CD4-positive, alpha-beta T cell treated with Interleukin-17A for 1 hour (primary cell): ENCODE measurements around the gene PPP2R2D.
"Not testable (repeated sequence)": the region's sequence is repeated elsewhere in the genome, so short reads cannot be mapped to it uniquely, and the experiment has no call there.

Experiments used
- DNase-seq: peaks from one replicate; pipeline ENCODE4 v3.0.0-alpha.2; 2020

Gene PPP2R2D

DNA sequence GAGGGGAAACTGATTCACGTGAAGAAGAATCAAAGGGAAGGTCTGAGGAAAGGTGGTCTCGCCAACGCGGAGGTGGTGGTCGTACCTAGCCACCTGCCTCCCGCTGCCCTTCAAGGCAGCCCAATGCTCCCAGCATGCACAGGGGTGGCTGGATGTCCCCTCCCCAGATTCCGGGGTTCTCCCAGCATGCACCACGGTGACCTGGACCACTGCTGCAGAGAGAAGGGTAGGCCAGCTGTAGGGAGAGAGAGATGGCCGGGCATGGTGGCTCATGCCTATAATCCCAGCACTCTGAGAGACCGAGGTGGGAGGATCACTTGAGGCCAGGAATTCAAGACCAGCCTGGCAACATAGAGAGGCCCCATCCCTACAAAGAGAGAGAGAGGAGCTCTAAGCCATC is 32.4 kb upstream of the PPP2R2D start:
- no peak for DNase-seq

DNA sequence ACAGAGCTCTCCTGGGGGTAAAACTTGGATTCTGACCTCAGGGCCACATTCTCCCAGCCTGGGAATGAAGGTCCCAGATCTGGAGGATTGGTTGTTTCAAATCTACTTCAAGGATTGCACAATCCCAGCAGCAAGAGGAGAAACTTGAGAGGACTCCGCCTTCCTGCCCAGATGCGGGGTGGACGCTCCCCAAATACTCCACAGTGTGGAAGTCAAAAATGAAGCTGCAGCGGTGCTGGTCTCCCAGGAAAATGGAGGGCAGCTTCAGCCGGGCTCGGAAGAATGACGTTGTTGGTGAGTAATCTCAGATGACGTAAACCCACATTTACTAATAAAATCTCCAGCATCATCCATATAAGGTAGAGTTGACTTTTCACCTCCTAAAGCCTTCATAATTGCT is 31.5 kb upstream of the PPP2R2D start:
- DNase-seq: no peak

DNA sequence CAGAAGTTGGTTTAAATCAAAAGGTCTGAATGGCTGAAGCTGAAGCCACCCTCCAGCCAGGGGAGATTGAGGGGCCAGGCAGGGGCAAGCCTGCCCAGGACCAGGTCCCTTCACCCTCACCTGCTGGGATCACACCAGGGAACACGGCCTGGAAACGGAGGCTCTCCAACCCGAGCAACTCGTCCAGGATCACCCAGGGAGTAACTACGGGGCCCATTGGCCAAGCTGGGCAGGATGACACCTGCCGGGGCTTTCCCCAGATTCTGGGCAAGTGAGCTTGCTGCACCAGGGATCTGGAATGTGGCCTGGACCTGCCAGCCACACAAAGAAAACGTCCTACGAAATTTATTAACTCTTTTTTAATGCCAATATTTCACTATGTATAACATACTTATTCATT is 30.4 kb upstream of the PPP2R2D start:
- no peak for DNase-seq

DNA sequence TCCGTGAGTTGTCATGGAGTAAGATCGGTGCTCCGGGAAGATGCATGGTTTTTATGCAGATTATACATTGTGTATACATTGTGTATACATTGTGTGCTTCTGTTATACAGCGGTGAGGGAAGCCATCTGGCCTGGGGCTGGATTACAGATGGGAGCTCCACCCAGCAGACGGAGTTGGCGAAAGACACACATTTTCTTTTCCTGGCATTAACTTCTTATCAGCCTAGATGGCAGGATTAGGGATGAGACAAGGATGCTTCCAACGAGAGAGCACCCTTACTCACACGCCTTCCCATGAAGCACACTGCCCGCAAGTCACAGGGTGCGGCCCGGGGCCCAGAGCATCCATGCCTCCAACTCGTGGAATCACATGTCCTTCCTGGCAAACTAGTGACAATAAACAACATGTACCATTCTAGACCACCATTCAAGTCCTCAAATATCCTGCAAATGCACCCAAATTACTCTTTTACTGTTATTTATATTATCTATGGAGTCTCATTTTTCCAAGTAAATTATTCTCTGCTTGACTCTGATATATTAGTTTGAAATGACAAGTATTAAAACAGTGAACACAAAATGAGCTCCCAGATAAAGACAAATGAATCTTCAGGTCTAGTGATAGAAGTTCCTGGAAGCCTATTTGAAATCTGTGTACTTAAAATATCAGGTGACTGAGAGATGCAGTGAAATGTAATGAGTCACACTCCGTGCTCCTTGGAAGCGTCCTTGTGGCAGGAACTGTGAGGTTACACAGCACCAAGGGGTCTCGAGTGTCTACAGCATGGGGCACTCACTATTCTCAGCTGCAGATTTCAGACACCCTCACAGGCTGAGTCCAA is 29.8 kb upstream of the PPP2R2D start:
- no peak for DNase-seq

DNA sequence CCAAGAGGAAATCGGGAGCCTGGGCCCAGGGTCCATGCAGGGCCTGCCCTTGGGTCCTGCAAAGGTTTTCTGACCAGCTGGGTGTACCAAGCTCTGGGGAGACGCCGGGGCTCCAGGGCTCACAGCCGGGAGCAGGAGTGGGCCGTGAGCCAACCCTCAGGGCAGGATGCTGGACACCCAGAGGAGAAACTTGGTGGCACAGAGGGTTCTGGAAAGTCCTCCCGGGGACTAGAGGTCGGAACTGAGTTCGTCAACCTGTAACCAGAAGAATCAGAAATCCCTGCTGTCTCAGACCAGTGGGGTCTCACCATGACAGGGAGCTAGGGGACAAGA is 29.2 kb upstream of the PPP2R2D start:
- no peak for DNase-seq

DNA sequence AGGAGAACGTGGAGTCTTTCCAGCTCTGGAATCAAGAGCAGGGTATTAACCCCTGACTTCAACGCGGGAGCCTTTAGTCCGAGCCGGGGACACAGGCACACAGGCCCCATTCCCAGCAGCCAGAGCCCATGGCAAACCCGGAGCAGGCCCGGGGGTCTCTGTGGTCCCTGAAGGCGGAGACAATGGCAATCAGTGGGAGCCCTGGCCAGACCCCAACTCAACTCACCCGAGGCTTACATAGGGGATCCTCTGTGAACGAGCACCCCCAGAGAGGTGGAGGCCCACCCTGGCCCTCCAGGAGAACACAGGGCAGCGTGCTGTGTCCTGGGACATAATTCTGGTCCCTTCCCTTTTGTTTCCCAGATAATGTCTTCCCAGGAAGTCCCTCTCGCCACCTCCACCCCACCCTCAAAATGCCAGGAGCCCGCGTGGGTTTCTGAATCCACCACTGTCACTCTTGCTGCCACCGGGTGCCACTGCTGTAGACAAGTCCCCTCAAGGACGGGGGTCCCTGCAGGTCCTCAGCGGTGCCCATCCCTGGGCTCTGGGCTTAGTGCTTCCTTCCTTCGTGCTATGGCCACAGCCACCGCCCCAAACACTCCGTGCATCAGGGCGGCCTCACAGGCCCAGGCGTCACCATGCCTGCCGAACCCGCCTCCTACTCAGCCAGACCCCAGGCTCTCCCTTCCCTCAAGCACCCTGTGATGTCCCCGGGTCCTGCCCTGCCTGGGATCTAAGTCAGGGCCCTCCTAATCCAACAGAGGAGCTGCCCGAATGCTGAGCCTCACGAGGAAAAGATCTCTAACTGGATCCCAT is 28.6 kb upstream of the PPP2R2D start:
- DNase-seq: no peak

DNA sequence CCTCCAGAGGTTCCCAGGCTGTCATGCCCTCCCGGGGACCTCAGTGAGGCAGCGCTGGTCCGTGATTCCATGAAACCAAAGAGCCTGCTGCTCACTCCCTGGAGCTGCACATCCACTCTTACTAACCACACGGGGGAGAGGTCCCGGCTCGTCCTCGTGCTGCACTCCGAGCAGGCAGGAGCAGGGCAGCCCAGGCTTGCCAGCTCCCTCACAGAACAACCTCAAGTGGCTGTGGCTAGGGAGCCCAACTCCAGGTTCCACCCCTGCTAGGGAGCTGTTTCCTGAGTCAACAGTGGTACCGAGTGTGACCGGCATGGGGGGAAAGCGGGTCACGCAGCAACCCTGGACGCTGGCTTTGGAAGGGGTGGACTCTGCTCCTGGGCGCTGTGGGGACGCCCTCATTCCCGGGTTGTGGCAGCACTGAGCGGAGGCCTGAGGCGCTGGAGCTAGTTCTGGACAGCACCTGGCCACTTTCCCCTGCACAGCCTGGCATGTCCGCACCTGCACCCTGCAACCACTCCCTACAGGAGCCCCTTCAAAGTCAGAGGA is 27.9 kb upstream of the PPP2R2D start:
- no peak for DNase-seq

DNA sequence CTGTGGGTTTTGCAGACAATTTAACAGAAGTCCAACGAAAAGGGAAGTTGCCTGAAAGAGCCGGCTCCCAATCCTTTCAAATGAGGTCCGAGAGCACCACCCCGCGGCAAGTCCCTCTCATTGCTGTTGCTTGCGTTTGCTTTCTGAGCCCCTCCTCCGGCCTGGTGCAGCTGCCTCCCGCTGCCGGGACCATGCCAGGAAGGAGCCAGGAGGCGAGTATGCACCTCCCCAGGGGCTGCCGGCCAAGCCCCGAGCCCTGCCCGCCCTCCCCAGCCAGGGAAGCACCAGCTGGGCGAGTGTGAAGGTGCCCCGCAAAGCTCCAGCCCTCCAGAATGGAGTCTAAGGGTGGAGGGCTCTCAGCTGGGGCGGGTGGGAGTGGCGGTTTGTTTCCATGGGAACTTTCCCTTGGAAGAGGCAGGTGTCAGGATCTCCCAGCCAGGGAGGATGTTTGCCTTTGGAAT is 25.8 kb upstream of the PPP2R2D start:
- DNase-seq: peak; percentile 45

DNA sequence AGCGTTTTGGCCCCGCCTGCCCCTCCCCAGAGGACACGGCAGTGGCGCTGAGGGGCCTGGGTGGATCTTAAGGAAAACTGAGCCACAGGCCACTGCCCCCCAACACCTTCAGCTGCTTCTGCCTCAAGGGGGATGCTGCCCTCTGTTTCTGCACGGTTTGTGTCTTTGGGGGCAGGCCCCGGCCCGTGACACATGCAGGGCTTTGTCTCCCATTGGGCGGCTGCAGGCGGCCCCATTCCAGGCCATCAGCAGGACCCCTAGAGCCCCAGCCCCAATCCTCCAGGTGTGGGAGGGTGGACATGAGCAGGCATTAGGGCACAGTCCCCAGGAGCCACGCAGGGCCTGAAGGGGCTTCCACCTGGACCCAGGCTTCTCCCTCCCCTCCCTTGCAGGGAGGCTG is 25.3 kb upstream of the PPP2R2D start:
- DNase-seq: no peak

DNA sequence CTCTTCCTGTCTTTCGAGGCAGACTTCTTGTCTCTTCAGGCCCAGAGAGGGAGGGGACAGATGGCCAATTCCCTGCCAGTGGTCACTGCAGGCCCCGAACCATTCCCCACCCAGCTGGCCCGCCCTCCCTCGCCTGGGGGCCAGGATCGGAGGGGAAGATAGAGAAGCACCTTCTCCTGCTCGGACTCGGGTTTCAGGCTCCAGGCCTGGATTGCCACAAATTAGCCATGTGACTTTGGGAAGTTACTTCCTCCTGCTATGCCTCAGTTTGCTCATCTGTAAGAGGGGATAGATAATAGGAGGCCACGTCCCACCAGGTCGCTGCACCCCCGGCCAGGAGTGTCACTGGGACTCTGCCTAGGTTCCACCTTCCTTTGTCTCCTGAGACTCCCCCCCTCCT is 24.8 kb upstream of the PPP2R2D start:
- no peak for DNase-seq

DNA sequence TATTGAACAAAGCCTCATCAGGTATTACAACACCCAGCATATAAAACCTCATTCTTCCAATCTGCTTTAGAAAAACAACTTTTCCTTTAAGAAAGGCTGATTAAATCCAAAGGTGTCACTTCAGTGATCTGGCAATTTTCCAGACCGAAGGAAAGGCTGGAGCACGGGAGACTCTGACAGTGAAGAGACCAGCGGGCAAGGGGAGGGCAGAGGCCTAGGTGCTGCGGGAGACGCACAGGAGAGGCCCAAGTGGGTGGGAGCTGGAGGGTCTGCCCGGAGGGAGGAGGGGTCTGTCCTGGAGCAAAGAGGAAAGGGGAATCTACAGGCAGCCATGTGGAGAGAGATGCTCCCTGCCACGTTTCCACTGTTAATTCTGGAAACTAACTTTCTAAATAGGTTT is 24.3 kb upstream of the PPP2R2D start:
- no peak for DNase-seq

DNA sequence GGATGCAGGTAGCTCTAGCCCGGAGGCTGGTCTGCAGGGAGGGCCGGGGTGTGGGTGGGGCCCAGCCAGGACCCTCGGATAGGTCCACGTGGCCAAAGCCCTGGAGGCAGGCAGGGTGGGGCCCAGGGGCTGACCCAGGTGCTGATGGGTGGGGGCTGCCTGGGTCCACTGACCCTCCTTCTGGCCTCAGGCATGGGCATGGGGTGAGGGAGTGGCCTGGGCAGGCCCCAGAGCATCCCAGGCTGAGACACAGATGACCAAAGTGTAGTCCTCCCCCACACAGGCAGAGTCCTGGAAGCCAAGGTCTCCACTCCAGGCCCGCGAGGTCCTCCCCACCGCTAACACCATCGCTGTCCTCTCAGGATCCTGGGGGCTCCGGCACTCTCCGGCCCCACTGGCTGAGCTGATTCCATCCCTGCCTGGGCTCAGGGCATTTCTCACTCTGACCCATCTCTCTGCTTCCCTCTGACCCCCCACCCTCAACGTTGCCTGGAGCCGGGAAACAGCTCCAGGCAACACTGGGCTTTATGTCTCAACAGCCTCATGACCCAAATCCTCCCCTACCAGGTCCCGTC is 20.7 kb upstream of the PPP2R2D start:
- DNase-seq: no peak

DNA sequence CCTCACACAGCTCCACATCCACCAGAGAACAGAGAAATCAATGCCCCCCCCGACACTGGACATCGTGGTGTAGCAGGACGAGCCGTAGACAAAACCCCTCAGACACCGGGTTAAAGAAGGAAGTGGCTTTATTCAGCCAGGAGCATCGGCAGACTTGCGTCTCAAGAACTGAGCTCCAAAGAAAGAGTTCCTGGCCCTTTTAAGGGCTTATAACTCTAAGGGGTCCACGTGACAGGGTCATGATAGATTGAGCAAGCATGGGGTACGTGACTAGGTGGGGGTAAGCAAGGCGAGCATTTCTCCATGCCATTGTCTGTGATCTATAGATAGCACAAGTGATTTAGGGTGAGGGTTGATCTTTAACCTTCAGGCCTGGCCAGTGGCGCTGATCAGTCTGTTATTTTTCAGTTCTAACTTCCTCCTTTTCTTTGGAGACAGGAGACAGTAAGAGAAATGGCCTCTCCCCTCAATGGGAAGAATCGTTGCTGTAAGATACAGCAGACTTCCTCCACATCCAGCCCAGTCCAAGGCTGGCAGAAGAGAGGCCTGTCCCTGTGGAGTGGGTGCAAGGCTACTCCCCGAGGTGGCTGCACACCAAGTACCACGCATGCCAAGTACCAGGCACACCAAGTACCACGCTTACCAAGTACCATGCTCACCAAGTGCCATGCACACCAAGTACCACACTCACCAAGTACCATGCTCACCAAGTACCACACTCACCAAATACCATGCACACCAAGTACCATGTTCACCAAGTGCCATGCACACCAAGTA is 19.5 kb upstream of the PPP2R2D start:
- no peak for DNase-seq

DNA sequence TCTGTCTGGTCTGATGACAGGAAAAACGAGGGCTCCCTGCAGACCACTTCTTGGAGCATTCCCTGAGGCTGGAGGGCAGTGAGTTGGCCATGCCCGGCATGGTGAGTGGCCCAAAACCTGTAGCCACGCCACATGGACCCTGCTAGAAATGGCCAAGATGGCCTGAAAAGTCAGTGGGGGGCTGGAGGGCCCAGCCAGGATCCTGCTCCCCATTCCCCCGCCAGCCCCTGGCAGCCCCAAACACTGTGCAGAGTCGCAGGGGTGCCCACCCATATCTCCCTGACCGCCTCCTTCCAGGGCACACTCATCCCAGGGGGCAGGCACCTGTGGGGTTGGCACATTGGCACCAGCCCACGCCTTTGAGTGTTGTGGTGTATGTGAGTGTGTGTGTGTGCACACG is 18.7 kb upstream of the PPP2R2D start:
- DNase-seq: no peak

DNA sequence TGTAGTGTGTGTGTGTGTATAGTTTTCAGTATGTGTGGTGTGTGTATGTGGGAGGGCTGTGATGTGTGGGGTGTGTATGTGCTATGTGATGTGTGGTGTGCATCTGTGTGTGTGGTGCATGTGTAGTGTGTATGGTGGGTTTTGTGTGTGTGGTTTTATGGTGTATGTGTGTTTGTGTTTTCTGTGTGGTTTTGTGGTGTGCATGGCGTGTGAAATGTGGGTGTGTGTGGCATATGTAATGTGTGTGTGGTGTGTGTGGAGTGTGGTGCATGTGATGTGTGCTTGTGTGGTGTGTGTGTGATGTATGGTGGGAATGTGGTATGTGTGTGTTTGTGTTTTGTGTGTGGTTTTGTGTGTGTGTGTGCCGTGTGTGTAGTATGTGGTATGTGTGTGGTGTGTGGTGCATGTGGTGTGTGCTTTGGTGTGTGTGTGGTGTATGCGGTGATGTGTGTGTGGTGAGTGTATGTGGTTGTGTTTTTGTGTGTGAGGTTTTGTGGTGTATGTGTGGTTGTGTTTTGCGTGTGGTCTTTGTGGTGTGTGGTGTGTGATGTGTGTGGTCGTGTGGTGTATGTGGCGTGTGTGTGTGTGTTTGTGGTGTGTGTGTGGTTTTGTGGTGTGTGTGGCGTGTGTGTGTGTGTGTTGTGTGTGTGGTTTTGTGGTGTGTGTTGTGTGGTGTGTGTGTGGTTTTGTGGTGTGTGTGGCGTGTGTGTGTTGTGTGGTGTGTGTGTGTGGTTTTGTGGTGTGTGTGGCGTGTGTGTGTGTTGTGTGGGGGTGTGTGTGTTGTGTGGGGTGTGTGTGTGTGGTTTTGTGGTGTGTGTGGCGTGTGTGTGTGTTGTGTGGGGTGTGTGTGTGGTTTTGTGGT is 18.0 kb upstream of the PPP2R2D start:
- peak; percentile 22 for DNase-seq

DNA sequence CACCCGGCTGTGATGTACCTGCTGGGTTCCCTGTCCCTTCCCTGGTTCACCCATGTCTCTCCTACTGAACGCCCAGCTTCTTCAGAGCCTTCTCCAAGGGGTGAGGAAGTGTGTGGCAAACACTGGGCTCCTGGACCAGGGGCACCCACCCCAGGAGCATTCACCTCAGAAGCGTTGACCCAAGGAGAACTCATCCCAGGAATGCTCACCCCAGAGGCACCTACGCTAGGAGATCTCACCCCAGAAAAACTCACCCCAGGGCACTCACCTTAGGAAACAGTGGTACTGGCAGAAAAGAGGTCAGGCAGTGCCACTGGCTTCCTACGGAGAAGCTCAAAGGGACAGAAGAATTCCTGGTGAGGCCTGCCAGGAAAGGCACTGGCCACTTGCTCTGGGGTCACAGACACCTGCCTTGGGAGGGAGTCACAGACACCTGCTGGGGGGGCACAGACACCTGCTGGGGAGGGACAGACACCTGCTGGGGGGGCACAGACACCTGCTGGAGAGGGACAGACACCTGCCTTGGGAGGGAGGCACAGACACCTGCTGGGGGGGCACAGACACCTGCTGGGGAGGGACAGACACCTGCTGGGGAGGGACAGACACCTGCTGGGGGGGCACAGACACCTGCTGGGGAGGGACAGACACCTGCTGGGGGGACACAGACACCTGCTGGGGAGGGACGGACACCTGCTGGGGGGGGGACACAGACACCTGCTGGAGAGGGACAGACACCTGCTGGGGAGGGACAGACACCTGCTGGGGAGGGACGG is 17.0 kb upstream of the PPP2R2D start:
- DNase-seq: not testable (repeated sequence)

DNA sequence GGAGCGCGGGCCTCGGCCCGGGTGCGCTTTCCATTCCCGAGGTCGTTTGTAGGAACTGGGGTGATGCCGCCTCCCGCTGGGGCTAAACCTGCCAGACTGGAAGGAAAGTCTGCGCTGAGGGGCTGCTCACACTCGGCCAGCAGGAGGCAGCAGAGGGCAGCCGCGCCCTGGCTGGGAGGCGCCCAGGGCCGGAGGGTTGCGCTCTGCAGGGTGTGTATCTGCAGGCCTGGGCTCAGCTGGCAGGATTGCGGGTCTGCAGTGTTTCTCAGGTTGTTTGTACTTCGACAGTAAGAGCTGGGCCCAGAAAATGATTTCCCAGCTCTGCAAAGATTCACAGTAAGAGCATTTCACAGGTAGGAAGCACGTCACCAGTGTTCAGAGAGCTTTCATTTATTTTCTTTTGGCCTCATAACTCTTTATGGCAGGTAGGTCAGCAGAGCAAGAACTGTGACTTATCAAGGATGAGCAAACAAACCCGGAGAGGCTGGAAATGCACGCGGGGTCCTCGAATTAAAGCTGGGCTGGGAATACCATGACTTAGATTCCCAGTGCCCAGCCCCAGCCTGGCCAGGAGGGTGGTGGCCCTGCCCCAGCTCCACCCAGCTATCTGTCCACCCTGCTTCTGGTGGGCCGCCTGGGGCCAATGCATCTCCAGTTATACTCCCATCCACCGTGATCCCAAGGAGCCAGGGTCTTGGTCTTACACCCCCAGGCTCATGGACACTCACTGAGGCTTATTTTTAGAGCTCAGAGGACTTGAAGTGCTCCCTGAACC is 15.2 kb upstream of the PPP2R2D start:
- DNase-seq: peak; percentile 79

DNA sequence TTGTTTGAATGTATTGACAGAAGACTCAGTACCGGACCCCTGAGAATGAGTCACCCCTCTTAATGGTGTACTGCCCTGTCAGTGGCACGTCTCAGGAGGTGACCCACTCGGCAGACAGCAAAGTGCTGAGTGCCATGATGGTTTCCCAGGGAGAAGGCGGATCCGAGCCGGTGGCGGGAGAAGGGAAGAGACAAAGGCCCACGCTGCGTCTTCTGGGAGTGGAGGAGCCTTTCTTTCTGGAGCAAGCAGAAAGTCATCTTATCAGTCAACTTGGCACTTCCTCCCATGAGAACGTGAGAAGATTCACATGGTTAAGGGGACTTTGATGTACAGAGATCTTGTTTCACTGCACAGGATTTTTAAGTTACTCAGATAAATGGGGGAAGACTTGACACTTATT is 14.6 kb upstream of the PPP2R2D start:
- no peak for DNase-seq

DNA sequence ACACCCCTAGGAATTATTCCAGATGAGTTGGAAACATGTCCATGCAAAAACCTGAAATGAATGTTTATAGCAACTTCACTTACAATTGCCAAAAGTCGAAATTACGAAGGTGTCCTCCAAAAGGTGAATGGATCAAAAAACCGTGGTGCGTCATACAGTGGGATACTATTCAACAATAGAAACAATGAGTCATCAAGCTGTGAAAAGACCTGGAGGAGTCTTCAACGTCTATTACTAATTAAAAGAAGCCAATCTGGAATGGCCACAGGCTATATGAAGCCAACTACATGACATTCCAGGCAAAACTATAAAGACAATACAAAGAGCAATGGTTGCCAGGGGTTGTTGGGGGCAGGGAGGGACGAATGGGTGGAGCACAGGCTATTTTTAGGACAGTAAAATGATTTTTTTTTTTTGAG is 12.6 kb upstream of the PPP2R2D start:
- no peak for DNase-seq

DNA sequence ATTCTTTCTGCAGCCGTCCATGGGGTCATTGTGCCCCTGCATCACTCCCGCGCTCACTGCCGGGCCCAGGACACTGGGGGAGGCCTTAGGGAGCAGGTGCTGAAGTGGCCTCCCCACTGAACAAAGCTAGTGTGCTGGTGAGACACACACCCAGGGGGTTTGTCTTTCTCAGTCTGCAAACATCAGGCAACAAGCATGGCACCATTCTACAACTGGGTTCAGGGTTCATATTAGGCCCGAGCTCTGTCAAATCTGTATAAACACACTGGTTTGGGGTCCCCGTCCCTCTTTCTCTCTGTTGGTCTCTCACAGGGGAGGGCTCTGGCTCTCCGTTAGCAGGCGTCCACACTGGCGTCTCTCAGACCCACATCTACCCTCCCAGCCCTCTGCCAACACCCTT is 11.1 kb upstream of the PPP2R2D start:
- DNase-seq: no peak
